Keratinocyte (primary cell): ENCODE results near the gene BCAS2. TPM values are rescaled to one million over a fixed set of nuclear protein-coding genes. Genes with fewer than 3 reads are reported as not detected.

Experiments
- DNase-seq: peaks from one replicate; pipeline ENCODE4 v3.0.0-alpha.2; 2011; ENCODE audit warnings: low read depth, missing footprints, low spot score
- FAIRE-seq: peaks from 2 replicates; lab custom pipeline; 2011; peaks lifted over from hg19 to GRCh38; lab: Jason Lieb, UNC
- H2AFZ ChIP-seq: 2 replicates; pipeline ENCODE4 v1.6.0; 2012; ENCODE audit warnings: low read length, control low read depth, inconsistent platforms; ENCODE audit not compliant: control insufficient read depth
- H3K27ac ChIP-seq: 2 replicates; pipeline ENCODE4 v1.5.1; 2011; ENCODE audit warnings: low read length; ENCODE audit not compliant: control insufficient read depth, insufficient read depth
- H3K27me3 ChIP-seq: 3 replicates; pipeline ENCODE4 v1.6.0; 2011; ENCODE audit warnings: low read length; ENCODE audit not compliant: control insufficient read depth, insufficient read depth; ENCODE audit errors: extremely low read depth
- H3K36me3 ChIP-seq, 2 experiments: 2 replicates in 1 of 2; 3 replicates in 1 of 2; pipeline ENCODE4 v1.5.1; 2011; ENCODE audit warnings: low read length in 2 of 2, mild to moderate bottlenecking in 1 of 2; ENCODE audit not compliant: control insufficient read depth in 2 of 2, insufficient read depth in 2 of 2; ENCODE audit errors: extremely low read depth in 1 of 2
- H3K4me1 ChIP-seq: 3 replicates; pipeline ENCODE4 v1.5.1; 2011; ENCODE audit warnings: low read length; ENCODE audit not compliant: control insufficient read depth, insufficient read depth; ENCODE audit errors: extremely low read depth
- H3K4me2 ChIP-seq: 3 replicates; pipeline ENCODE4 v1.6.0; 2011; ENCODE audit warnings: low read depth, low read length; ENCODE audit not compliant: control insufficient read depth, insufficient read depth; ENCODE audit errors: extremely low read depth
- H3K4me3 ChIP-seq, 3 experiments: fragments of 200-600 bp in 1 of 3; sonication (generic) in 1 of 3; 2 replicates in 2 of 3; 3 replicates in 1 of 3; pipeline ENCODE4 v1.5.1; 2011 to 2016; ENCODE audit warnings: low read length in 3 of 3, mild to moderate bottlenecking in 3 of 3, control low read depth in 2 of 3, inconsistent platforms in 1 of 3, low read depth in 1 of 3, mixed read lengths in 1 of 3, mixed run types in 1 of 3, moderate library complexity in 1 of 3; ENCODE audit not compliant: control insufficient read depth in 2 of 3, insufficient read depth in 2 of 3; ENCODE audit errors: extremely low read depth in 1 of 3
- H3K79me2 ChIP-seq: 2 replicates; pipeline ENCODE4 v1.6.0; 2012; ENCODE audit warnings: low read length; ENCODE audit not compliant: control insufficient read depth, insufficient read depth
- H3K9ac ChIP-seq: 3 replicates; pipeline ENCODE4 v1.6.0; 2011; ENCODE audit warnings: low read length; ENCODE audit not compliant: control insufficient read depth, insufficient read depth; ENCODE audit errors: extremely low read depth
- H3K9me1 ChIP-seq: 3 replicates; pipeline ENCODE4 v1.6.0; 2011; ENCODE audit warnings: low read length; ENCODE audit not compliant: control insufficient read depth, insufficient read depth; ENCODE audit errors: extremely low read depth
- H3K9me3 ChIP-seq: 2 replicates; pipeline ENCODE4 v1.5.1; 2012; ENCODE audit warnings: low read depth, low read length; ENCODE audit not compliant: control insufficient read depth
- H4K20me1 ChIP-seq: 3 replicates; pipeline ENCODE4 v1.6.0; 2011; ENCODE audit warnings: low read length; ENCODE audit not compliant: control insufficient read depth, insufficient read depth; ENCODE audit errors: extremely low read depth
- EZH2 ChIP-seq: IDR thresholded peaks from one replicate; pipeline ENCODE4 v1.6.1; 2012; ENCODE audit warnings: inconsistent platforms, mild to moderate bottlenecking, low read length, moderate library complexity
- dilution Hi-C: fragments of 300-500 bp; cut with MboI; formaldehyde crosslinking; loops from one replicate; pipeline ENCODE4 v1.7.0; 2020; ENCODE audit warnings: low sequenced_read_pairs; ENCODE audit not compliant: extremely low pct_ligation_motif_present
- polyA plus RNA-seq, 5 experiments: library from polyadenylated mRNA; depleted of rRNA in 3 of 5; stranded (reverse) in 3 of 5; stranded (forward) in 1 of 5; unstranded in 1 of 5; fragments of >200 nt; gene quantifications; 1 replicate in 1 of 5; 2 replicates in 3 of 5; 3 replicates in 1 of 5; pipeline versions ENCODE4 v1.2.1 to v1.2.3, GENCODE V29; 2011 to 2012; ENCODE audit warnings: missing spikeins in 2 of 5, low read depth in 1 of 5, low replicate concordance in 1 of 5
- TF ChIP-seq, protein P1 (sequence below), 3 experiments: IDR thresholded peaks in 1 of 3; conservative IDR thresholded peaks in 1 of 3; optimal IDR thresholded peaks in 1 of 3; 2 replicates in 2 of 3; 3 replicates in 1 of 3; pipeline versions ENCODE3 to v1.5.1; 2011; ENCODE audit warnings: low read length in 3 of 3, mild to moderate bottlenecking in 3 of 3, moderate library complexity in 2 of 3, control low read depth in 1 of 3, inconsistent platforms in 1 of 3; ENCODE audit not compliant: insufficient read depth in 2 of 3; ENCODE audit errors: extremely low read depth in 1 of 3

The BCAS2 gene
- polyA plus RNA-seq, 1 donor (not counting 4 experiments of a cell fraction or from before 2014, with no cell fraction given), result 60.8 TPM

DNA sequence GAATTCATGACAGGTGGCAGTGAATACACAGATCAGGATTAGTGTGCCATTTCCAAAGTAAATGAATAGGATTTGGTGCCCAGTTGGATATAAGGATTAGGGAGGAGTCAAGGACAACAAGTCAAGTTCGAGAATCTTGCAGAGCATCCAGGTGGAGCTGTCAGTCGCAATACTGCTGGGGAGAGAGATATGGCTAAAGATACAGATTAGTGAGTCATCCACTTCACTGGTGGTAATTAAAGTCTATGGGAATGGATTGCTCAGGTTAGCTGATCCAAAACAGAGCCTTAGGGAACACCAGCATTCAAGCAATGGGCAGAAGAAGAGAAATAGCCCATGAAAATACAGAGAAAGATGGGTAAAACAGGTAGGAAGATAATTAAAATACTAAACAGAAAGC lies 26.8 kb downstream of the BCAS2 start:
- no peaks in the 10 kb centered on the region for H3K27me3 ChIP-seq
- no peaks in the 10 kb centered on the region for H4K20me1 ChIP-seq
- DNase-seq (no peak), FAIRE-seq (no peak)
- no peak overlapping the region for H3K4me3 ChIP-seq
- dilution Hi-C loops, result no loop called here
- H3K27ac ChIP-seq, result no peak overlapping the region
- H3K36me3 ChIP-seq, result no peaks in the 10 kb centered on the region
- H3K9ac ChIP-seq, result no peak overlapping the region
- no peaks in the 10 kb centered on the region for H3K4me1 ChIP-seq
- no peak overlapping the region for H2AFZ ChIP-seq
- H3K4me2 ChIP-seq, result no peak overlapping the region
- no peaks in the 10 kb centered on the region for H3K9me1 ChIP-seq
- no peaks in the 10 kb centered on the region for H3K79me2 ChIP-seq
- no peaks in the 10 kb centered on the region for H3K9me3 ChIP-seq
- TF ChIP-seq, protein P1, sequence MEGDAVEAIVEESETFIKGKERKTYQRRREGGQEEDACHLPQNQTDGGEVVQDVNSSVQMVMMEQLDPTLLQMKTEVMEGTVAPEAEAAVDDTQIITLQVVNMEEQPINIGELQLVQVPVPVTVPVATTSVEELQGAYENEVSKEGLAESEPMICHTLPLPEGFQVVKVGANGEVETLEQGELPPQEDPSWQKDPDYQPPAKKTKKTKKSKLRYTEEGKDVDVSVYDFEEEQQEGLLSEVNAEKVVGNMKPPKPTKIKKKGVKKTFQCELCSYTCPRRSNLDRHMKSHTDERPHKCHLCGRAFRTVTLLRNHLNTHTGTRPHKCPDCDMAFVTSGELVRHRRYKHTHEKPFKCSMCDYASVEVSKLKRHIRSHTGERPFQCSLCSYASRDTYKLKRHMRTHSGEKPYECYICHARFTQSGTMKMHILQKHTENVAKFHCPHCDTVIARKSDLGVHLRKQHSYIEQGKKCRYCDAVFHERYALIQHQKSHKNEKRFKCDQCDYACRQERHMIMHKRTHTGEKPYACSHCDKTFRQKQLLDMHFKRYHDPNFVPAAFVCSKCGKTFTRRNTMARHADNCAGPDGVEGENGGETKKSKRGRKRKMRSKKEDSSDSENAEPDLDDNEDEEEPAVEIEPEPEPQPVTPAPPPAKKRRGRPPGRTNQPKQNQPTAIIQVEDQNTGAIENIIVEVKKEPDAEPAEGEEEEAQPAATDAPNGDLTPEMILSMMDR (optimal IDR thresholded peaks at IDR 0.05 in 1 of 3, IDR thresholded peaks at IDR 0.05 in 1 of 3, conservative IDR thresholded peaks at IDR 0.05 in 1 of 3; ENCODE audit: extremely low read depth in 1 of 3, insufficient read depth in 2 of 3, low read length in 3 of 3), result no peak
- TF ChIP-seq EZH2, result no peak

DNA sequence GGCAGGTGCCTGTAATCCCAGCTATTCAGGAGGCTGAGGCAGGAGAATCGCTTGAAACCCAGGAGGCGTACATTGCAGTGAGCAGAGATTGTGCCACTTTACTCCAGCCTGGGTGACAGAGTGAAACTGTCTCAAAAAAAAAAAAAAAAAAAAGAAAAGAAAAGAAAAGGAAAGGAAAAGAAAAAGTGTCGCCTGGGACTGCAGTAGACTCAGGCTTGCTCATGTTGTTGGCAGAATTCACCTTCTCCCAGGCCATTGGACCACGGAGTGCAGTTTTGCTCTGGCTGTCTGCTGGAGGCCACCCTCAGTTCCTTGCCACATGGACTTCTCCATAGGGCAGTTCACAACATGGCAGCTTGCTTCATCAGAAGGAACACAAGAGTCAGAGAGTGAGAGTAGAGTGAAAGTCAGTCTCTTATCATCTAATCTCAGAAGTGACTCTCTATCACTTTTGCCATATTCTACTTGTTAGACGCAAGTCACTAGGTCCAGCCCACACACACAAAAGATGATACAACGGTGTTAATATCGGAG lies 29.2 kb downstream of the BCAS2 start:
- no peak for FAIRE-seq
- Histone ChIP-seq H3K9me1 (no peaks in the 10 kb centered on the region), H2AFZ (no peak overlapping the region), H3K27me3 (no peaks in the 10 kb centered on the region), H3K4me1 (no peaks in the 10 kb centered on the region), H4K20me1 (no peaks in the 10 kb centered on the region), H3K4me2 (no peak overlapping the region), H3K4me3 (no peak overlapping the region), H3K9ac (no peak overlapping the region), H3K9me3 (no peaks in the 10 kb centered on the region), H3K27ac (no peak overlapping the region), H3K36me3 (no peaks in the 10 kb centered on the region), H3K79me2 (no peaks in the 10 kb centered on the region)
- dilution Hi-C loops, result no loop called here
- TF ChIP-seq EZH2, result no peak
- TF ChIP-seq, protein P1 (optimal IDR thresholded peaks at IDR 0.05 in 1 of 3, IDR thresholded peaks at IDR 0.05 in 1 of 3, conservative IDR thresholded peaks at IDR 0.05 in 1 of 3; ENCODE audit: extremely low read depth in 1 of 3, insufficient read depth in 2 of 3, low read length in 3 of 3), result no peak
- DNase-seq, result no peak
